Testis (tissue), 3 donors: ENCODE results near the gene PANX1. TPM values are rescaled to one million over a fixed set of nuclear protein-coding genes. Genes with fewer than 3 reads are reported as not detected.

Experiments
- DNase-seq: peaks from one replicate; pipeline ENCODE4 v3.0.0-alpha.2; 2019
- H3K27ac ChIP-seq, 2 donors: fragments of 200-600 bp; sonication (generic); one replicate each; pipeline ENCODE4 v1.5.1; 2019
- H3K27me3 ChIP-seq: fragments of 200-600 bp; sonication (generic); one replicate; pipeline ENCODE4 v1.5.1; 2019
- H3K36me3 ChIP-seq: fragments of 200-600 bp; sonication (generic); one replicate; pipeline ENCODE4 v1.5.1; 2017; ENCODE audit warnings: low read depth; ENCODE audit errors: missing control alignments
- H3K4me1 ChIP-seq: fragments of 200-600 bp; sonication (generic); one replicate; pipeline ENCODE4 v1.5.1; 2019
- H3K4me3 ChIP-seq, 2 donors: fragments of 200-600 bp; sonication (generic); one replicate each; pipeline ENCODE4 v1.5.1; 2017 to 2019
- H3K9me3 ChIP-seq: fragments of 200-600 bp; sonication (generic); one replicate; pipeline ENCODE4 v1.5.1; 2017
- CTCF ChIP-seq, 3 experiments: fragments of 450-650 bp in 2 of 3; fragments of 200-600 bp in 1 of 3; sonication (generic) in 1 of 3; IDR thresholded peaks; one replicate each; pipeline ENCODE4 v1.5.1; 2016 to 2019; ENCODE audit warnings: antibody characterized with exemption in 3 of 3, mild to moderate bottlenecking in 2 of 3, moderate library complexity in 1 of 3
- POLR2A ChIP-seq: fragments of 450-650 bp; IDR thresholded peaks from one replicate; pipeline ENCODE4 v1.6.1; 2017; ENCODE audit warnings: antibody characterized with exemption, mild to moderate bottlenecking, moderate library complexity
- WGBS, 2 donors: methylation state at CpG; one replicate each; pipeline ENCODE4 v1.1.5; 2018; 5-methylcytosine and 5-hydroxymethylcytosine counted together
- intact Hi-C: fragments of 100-400 bp; cut with DNase I; formaldehyde crosslinking; loops from one replicate; pipeline ENCODE4 v1.15.1; 2023; ENCODE audit warnings: low total_unique reads
- polyA plus RNA-seq: library from polyadenylated mRNA; stranded (reverse); fragments of 350-450 nt; fragmentation: Illumina TruSeq; extraction: RNeasy Lipid Tissue Mini Kit (QIAGEN cat#74804); gene quantifications from one replicate; pipeline ENCODE4 v1.2.3, GENCODE V29; 2014; ENCODE audit warnings: low read depth, low replicate concordance; ENCODE audit not compliant: insufficient read depth
- total RNA-seq, 2 donors: library from RNA; depleted of rRNA; stranded (reverse); fragments of >200 nt; gene quantifications; one replicate each; pipeline ENCODE4 v1.2.3, GENCODE V29; 2016

The PANX1 gene
- total and polyA plus RNA-seq, 3 donors from 2014 or later: 22.2 to 55.3 (median 42.0) TPM

GRCh38 chr11:94090401-94090800 lies 38.2 kb upstream of the PANX1 start:
- 68 to 70% methylated on average over 1 of the region's 1 CpG for WGBS, 2 donors
- TF ChIP-seq CTCF (IDR thresholded peaks at IDR 0.05): no peak
- TF ChIP-seq POLR2A: no peak

GRCh38 chr11:94091091-94091490 lies 37.5 kb upstream of the PANX1 start:
- Histone ChIP-seq H3K4me1 (no peaks in the 10 kb centered on the region), H3K9me3 (no peaks in the 10 kb centered on the region), H3K27me3 (no peaks in the 10 kb centered on the region), H3K36me3 (no peaks in the 10 kb centered on the region), H3K27ac (no peak overlapping the region), H3K4me3 (no peak overlapping the region)
- DNase-seq: no peak
- 78 to 88% methylated on average over 1 of the region's 1 CpG for WGBS, 2 donors
- intact Hi-C loops: no loop called here
- TF ChIP-seq POLR2A (no peak), CTCF (IDR thresholded peaks at IDR 0.05) (no peak)

More at GRCh38 chr11:94090401-94090800, 38.2 kb upstream of the PANX1 start:
- H3K27me3 ChIP-seq: no peaks in the 10 kb centered on the region
- intact Hi-C loops: no loop called here
- H3K9me3 ChIP-seq: no peaks in the 10 kb centered on the region
- H3K27ac ChIP-seq: no peak overlapping the region
- no peak overlapping the region for H3K4me3 ChIP-seq
- no peaks in the 10 kb centered on the region for H3K4me1 ChIP-seq
- no peak for DNase-seq
- no peaks in the 10 kb centered on the region for H3K36me3 ChIP-seq

GRCh38 chr11:94100253-94100652 lies 28.4 kb upstream of the PANX1 start:
- intact Hi-C loops: no loop called here
- Histone ChIP-seq H3K27me3 (no peaks in the 10 kb centered on the region), H3K27ac (no peak overlapping the region), H3K4me3 (no peak overlapping the region), H3K9me3 (no peaks in the 10 kb centered on the region), H3K4me1 (no peaks in the 10 kb centered on the region), H3K36me3 (no peaks in the 10 kb centered on the region)
- no peak for DNase-seq
- no peak for TF ChIP-seq POLR2A

- Histone ChIP-seq H3K4me1 (no peaks in the 10 kb centered on the region), H3K4me3 (no peak overlapping the region), H3K27me3 (no peaks in the 10 kb centered on the region), H3K9me3 (no peaks in the 10 kb centered on the region), H3K27ac (no peak overlapping the region), H3K36me3 (no peaks in the 10 kb centered on the region)
- no peak for DNase-seq
- intact Hi-C loops: no loop called here
- 48 to 61% methylated on average over 1 of the region's 1 CpG for WGBS, 2 donors
- TF ChIP-seq POLR2A: no peak
- TF ChIP-seq CTCF (IDR thresholded peaks at IDR 0.05): no peak
Measured at GRCh38 chr11:94103471-94103870, 25.2 kb upstream of the PANX1 start.

- no peak overlapping the region for H3K27ac ChIP-seq
- H3K4me3 ChIP-seq: no peak overlapping the region
- H3K27me3 ChIP-seq: no peaks in the 10 kb centered on the region
- H3K4me1 ChIP-seq: no peaks in the 10 kb centered on the region
- H3K9me3 ChIP-seq: no peaks in the 10 kb centered on the region
- no peaks in the 10 kb centered on the region for H3K36me3 ChIP-seq
- DNase-seq: no peak
- TF ChIP-seq POLR2A (no peak), CTCF (IDR thresholded peaks at IDR 0.05) (no peak)
- intact Hi-C loops: no loop called here
Measured at GRCh38 chr11:94104734-94105133, 23.9 kb upstream of the PANX1 start.
